ENCODE results near the gene PHACTR4. TPM values are rescaled to one million over a fixed set of nuclear protein-coding genes. Genes with fewer than 3 reads are reported as not detected.

Gene PHACTR4
- total and polyA plus RNA-seq, 2 of the 13 experiments (the other 11 are each of a cell fraction or from before 2014, with no cell fraction given): 13.9 to 17.1 TPM

DNA sequence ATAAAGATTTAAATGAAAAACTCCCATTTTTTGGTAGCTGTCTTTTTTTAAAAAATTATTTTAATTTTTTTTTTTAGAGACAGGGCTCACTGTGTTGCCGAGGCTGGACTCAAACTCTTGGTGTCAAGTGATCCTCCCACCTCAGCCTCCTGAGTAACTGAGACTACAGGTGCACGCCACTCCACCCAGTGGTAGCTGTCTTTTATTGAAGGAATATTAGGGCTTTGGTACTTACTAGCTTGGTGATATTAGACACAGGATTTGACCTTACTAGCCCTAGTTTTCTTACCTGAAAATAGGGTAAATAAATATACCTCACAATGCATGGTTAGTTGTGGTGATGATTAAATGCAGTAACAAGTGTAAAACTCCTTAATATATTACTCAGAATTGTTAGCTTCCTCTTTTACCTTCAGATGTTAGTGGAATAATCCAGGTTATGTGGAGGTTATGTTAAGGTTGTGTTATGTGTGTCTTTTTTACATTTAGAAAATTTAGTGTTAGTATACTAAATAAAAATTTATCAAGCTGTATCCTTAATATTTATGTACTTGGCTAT, 66.8 kb downstream of the PHACTR4 start:
- peaks cover 13% of the 10 kb centered on the region for H4K20me1 ChIP-seq (ENCODE audit: insufficient read depth, low read length)
- H3K4me1 ChIP-seq (ENCODE audit: insufficient read depth, low read length): peaks cover 31% of the 10 kb centered on the region
- H3K27ac ChIP-seq (ENCODE audit: extremely low read length, insufficient read depth, low read length): no peak overlapping the region
- in situ Hi-C loops (cut with HindIII; ENCODE audit: extremely low pct_ligation_motif_present, low pct_unique_long_range_greater_than_20kb) (no loop called here), intact Hi-C loops (cut with micrococcal nuclease; ENCODE audit: unreplicated experiment) (no loop called here)
- no peak overlapping the region for H3K9ac ChIP-seq (ENCODE audit: insufficient read depth, low read depth, low read length)
- no peak for TF ChIP-seq GZF1 (CRISPR knock-in tag; IDR thresholded peaks at IDR 0.05)
- TF ChIP-seq, protein P1, sequence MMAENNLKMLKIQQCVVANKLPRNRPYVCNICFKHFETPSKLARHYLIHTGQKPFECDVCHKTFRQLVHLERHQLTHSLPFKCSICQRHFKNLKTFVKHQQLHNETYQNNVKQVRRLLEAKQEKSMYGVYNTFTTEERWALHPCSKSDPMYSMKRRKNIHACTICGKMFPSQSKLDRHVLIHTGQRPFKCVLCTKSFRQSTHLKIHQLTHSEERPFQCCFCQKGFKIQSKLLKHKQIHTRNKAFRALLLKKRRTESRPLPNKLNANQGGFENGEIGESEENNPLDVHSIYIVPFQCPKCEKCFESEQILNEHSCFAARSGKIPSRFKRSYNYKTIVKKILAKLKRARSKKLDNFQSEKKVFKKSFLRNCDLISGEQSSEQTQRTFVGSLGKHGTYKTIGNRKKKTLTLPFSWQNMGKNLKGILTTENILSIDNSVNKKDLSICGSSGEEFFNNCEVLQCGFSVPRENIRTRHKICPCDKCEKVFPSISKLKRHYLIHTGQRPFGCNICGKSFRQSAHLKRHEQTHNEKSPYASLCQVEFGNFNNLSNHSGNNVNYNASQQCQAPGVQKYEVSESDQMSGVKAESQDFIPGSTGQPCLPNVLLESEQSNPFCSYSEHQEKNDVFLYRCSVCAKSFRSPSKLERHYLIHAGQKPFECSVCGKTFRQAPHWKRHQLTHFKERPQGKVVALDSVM (CRISPR knock-in tag; IDR thresholded peaks at IDR 0.05): peak; percentile 63; the same call in 1 of the 2 replicates
- peaks cover 0 to 6% of the 10 kb centered on the region in 2 experiments; a peak in 1 of 5 replicates for H3K36me3 ChIP-seq (replicated peaks in 1 of 2; ENCODE audit: control insufficient read depth in 1 of 2, insufficient read depth in 2 of 2, low read length in 2 of 2)
- FAIRE-seq (no peak), DNase-seq (ENCODE audit: low spot score) (peak; percentile 10), ATAC-seq (no peak)
- no peak overlapping the region for H2AFZ ChIP-seq (ENCODE audit: low read length)
- peaks cover 39% of the 10 kb centered on the region for H3K79me2 ChIP-seq (ENCODE audit: insufficient read depth, low read length)
- no peaks in the 10 kb centered on the region for H3K9me3 ChIP-seq (ENCODE audit: low read length)
- CTCF ChIA-PET (ENCODE audit: low intra/inter-chr PET ratio, low total read pairs): no interaction called here
- POLR2A ChIA-PET: interaction anchor here (3.2 kb wide), 1 partner anchor 71 kb away, joined by 26 read pairs; the partner anchor contains the start of gene RCC1
- H3K4me2 ChIP-seq (ENCODE audit: low read depth, low read length): no peak overlapping the region
- no peak overlapping the region for H3K4me3 ChIP-seq (replicated peaks in 1 of 3; ENCODE audit: insufficient read depth in 1 of 3, low read depth in 2 of 3, low read length in 3 of 3)
- no peaks in the 10 kb centered on the region for H3K27me3 ChIP-seq (ENCODE audit: control insufficient read depth in 1 of 2, insufficient read depth in 2 of 2, low read length in 2 of 2)
- no TSS peak for BruUV-seq (replicated peaks)
- 67% methylated on average over 2 of the region's 2 CpGs for WGBS (ENCODE audit: low lambda C conversion rate)

DNA sequence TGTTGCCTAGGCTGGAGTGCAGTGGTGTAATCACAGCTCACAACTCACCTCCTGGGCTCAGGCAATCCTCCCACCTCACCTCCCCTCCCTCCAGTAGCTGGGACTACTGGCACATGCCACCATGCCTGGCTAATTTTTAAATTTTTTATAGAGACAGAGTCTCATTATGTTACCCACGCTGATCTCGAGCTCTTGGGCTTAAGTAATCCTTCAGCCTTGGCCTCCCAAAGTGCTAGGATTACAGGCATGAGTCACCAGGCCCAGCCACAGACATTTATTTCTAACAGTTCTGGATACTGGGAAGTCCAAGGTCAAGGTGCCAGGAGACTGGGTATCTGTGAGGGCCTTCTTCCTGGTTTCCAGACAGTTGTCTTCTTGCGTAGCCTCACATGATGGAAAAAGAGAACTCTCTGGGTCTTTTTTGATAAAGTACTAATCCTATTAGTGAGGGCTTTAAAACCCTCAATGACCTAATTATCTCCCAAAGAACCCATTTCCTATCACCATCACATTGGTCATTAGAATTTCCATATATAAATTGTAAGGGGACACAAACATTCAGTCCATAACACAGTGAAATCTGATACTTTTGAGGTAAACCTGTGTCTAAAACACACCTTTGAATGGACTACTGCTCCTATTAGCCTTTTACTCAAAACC, 67.9 kb downstream of the PHACTR4 start:
- Histone ChIP-seq H3K4me3 (replicated peaks in 1 of 3; ENCODE audit: insufficient read depth in 1 of 3, low read depth in 2 of 3, low read length in 3 of 3) (peak overlapping the region in 2 of 3 experiments; percentile 35 to 38; a peak in 1 of 6 replicates), H3K4me1 (ENCODE audit: insufficient read depth, low read length) (peaks cover 31% of the 10 kb centered on the region), H3K79me2 (ENCODE audit: insufficient read depth, low read length) (peaks cover 41% of the 10 kb centered on the region), H3K9me3 (ENCODE audit: low read length) (no peaks in the 10 kb centered on the region), H4K20me1 (ENCODE audit: insufficient read depth, low read length) (peaks cover 13% of the 10 kb centered on the region), H3K36me3 (replicated peaks in 1 of 2; ENCODE audit: control insufficient read depth in 1 of 2, insufficient read depth in 2 of 2, low read length in 2 of 2) (peaks cover 0 to 6% of the 10 kb centered on the region in 2 experiments; a peak in 1 of 5 replicates), H2AFZ (ENCODE audit: low read length) (no peak overlapping the region), H3K9ac (ENCODE audit: insufficient read depth, low read depth, low read length) (peak overlapping the region; percentile 20; the same call in 1 of the 2 replicates), H3K4me2 (ENCODE audit: low read depth, low read length) (peak overlapping the region; percentile 84), H3K27me3 (ENCODE audit: control insufficient read depth in 1 of 2, insufficient read depth in 2 of 2, low read length in 2 of 2) (no peaks in the 10 kb centered on the region), H3K27ac (ENCODE audit: extremely low read length, insufficient read depth, low read length) (peak overlapping the region; percentile 65)
- ATAC-seq (peak; percentile 25), FAIRE-seq (no peak), DNase-seq (ENCODE audit: low spot score) (peak; percentile 58)
- 21% methylated on average over 3 of the region's 3 CpGs for WGBS (ENCODE audit: low lambda C conversion rate)
- POLR2A ChIA-PET: interaction anchor here (0.5 to 3.2 kb wide), 9 partner anchors 10 to 211 kb away, joined by 3 to 26 read pairs (median 3); partner anchors contain the start of genes RAB42, RCC1, RNU11 and TRNAU1AP
- in situ Hi-C loops (cut with HindIII; ENCODE audit: extremely low pct_ligation_motif_present, low pct_unique_long_range_greater_than_20kb): no loop called here
- CTCF ChIA-PET (ENCODE audit: low intra/inter-chr PET ratio, low total read pairs): no interaction called here
- no TSS peak for BruUV-seq (replicated peaks)
- intact Hi-C loops (cut with micrococcal nuclease; ENCODE audit: unreplicated experiment): no loop called here
- TF ChIP-seq, protein P2, sequence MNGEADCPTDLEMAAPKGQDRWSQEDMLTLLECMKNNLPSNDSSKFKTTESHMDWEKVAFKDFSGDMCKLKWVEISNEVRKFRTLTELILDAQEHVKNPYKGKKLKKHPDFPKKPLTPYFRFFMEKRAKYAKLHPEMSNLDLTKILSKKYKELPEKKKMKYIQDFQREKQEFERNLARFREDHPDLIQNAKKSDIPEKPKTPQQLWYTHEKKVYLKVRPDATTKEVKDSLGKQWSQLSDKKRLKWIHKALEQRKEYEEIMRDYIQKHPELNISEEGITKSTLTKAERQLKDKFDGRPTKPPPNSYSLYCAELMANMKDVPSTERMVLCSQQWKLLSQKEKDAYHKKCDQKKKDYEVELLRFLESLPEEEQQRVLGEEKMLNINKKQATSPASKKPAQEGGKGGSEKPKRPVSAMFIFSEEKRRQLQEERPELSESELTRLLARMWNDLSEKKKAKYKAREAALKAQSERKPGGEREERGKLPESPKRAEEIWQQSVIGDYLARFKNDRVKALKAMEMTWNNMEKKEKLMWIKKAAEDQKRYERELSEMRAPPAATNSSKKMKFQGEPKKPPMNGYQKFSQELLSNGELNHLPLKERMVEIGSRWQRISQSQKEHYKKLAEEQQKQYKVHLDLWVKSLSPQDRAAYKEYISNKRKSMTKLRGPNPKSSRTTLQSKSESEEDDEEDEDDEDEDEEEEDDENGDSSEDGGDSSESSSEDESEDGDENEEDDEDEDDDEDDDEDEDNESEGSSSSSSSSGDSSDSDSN (CRISPR knock-in tag; IDR thresholded peaks at IDR 0.05): 0 out of 2 replicates have a peak, but pooled peaks have one; percentile 28
- TF ChIP-seq, protein P3, sequence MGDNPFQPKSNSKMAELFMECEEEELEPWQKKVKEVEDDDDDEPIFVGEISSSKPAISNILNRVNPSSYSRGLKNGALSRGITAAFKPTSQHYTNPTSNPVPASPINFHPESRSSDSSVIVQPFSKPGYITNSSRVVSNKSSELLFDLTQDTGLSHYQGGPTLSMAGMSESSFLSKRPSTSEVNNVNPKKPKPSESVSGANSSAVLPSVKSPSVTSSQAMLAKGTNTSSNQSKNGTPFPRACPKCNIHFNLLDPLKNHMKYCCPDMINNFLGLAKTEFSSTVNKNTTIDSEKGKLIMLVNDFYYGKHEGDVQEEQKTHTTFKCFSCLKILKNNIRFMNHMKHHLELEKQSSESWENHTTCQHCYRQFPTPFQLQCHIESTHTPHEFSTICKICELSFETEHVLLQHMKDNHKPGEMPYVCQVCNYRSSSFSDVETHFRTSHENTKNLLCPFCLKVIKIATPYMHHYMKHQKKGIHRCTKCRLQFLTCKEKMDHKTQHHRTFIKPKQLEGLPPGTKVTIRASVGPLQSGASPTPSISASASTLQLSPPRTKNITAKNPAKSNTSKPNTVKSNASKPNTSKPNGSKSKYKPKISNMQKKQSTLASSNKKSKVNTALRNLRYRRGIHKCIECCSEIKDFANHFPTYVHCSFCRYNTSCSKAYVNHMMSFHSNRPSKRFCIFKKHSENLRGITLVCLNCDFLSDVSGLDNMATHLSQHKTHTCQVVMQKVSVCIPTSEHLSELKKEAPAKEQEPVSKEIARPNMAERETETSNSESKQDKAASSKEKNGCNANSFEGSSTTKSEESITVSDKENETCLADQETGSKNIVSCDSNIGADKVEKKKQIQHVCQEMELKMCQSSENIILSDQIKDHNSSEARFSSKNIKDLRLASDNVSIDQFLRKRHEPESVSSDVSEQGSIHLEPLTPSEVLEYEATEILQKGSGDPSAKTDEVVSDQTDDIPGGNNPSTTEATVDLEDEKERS (CRISPR knock-in tag; IDR thresholded peaks at IDR 0.05): 0 out of 2 replicates have a peak, but pooled peaks have one; percentile 8
- TF ChIP-seq SKI (IDR thresholded peaks at IDR 0.05; ENCODE audit: partially characterized antibody) (peak; percentile 86), RARA (CRISPR knock-in tag; IDR thresholded peaks at IDR 0.05) (peak; percentile 55; the same call in 1 of the 2 replicates)
